ENCODE measurements around the gene IGSF21. TPM values are rescaled to one million over a fixed set of nuclear protein-coding genes. Genes with fewer than 3 reads are reported as not detected.

Gene IGSF21
- total and polyA plus RNA-seq, 4 donors, result 0.31 to 1.5 (median 0.88) TPM

GRCh38 chr1:18192182-18192581 lies 84.6 kb downstream of the IGSF21 start:
- H3K4me3 ChIP-seq (ENCODE audit: low read depth in 1 of 3, low read length in 3 of 3), result no peak overlapping the region
- H3K36me3 ChIP-seq (ENCODE audit: control insufficient read depth in 4 of 4, insufficient read depth in 3 of 4, low read depth in 1 of 4, low read length in 3 of 4), result no peaks in the 10 kb centered on the region
- no peaks in the 10 kb centered on the region for H3K9me3 ChIP-seq (ENCODE audit: control insufficient read depth in 4 of 4, low read length in 3 of 4)
- DNase-seq (ENCODE audit: low spot score), result no peak
- TF ChIP-seq HNF4A (conservative IDR thresholded peaks at IDR 0.05), result no peak
- TF ChIP-seq FOXA2 (IDR thresholded peaks at IDR 0.05), result no peak
- no peak for TF ChIP-seq JUND (IDR thresholded peaks at IDR 0.05)
- TF ChIP-seq EGR1 (IDR thresholded peaks at IDR 0.05; ENCODE audit: low read depth in 2 of 2), result no peak
- TF ChIP-seq ZBTB33 (IDR thresholded peaks at IDR 0.05), result no peak
- no peak for TF ChIP-seq TAF1 (conservative IDR thresholded peaks at IDR 0.05)
- TF ChIP-seq HNF4G (IDR thresholded peaks at IDR 0.05), result no peak
- no peak for TF ChIP-seq SP1 (IDR thresholded peaks at IDR 0.05)
- no peak for TF ChIP-seq MAX (IDR thresholded peaks at IDR 0.05)
- TF ChIP-seq NR2F2 (IDR thresholded peaks at IDR 0.05), result no peak
- TF ChIP-seq ATF3 (IDR thresholded peaks at IDR 0.05), result no peak
- TF ChIP-seq REST (IDR thresholded peaks at IDR 0.05), result no peak
- TF ChIP-seq GABPA (IDR thresholded peaks at IDR 0.05 in 1 of 2, conservative IDR thresholded peaks at IDR 0.05 in 1 of 2), result no peak
- no peak for TF ChIP-seq YY1 (IDR thresholded peaks at IDR 0.05)
- TF ChIP-seq RAD21 (IDR thresholded peaks at IDR 0.05), result no peak
- no peak for TF ChIP-seq CTCF (IDR thresholded peaks at IDR 0.05; ENCODE audit: low read depth, low read length, missing input control)
- H3K27me3 ChIP-seq (ENCODE audit: control insufficient read depth in 4 of 4, insufficient read depth in 4 of 4, low read length in 3 of 4), result peaks cover 0 to 4% (median under 1%) of the 10 kb centered on the region in 4 donors
- peaks cover 0 to 4% (median 0%) of the 10 kb centered on the region in 4 donors for H3K4me1 ChIP-seq (ENCODE audit: control insufficient read depth in 4 of 4, insufficient read depth in 4 of 4, low read length in 3 of 4)
- H3K9ac ChIP-seq (ENCODE audit: low read depth in 1 of 2, low read length in 2 of 2), result no peak overlapping the region
- WGBS, result 50% methylated on average over 4 of the region's 4 CpGs
- no peak overlapping the region for H3K27ac ChIP-seq (ENCODE audit: low read depth in 1 of 2, low read length in 2 of 2)

GRCh38 chr1:18192974-18193373 lies 85.4 kb downstream of the IGSF21 start:
- Histone ChIP-seq H3K27ac (ENCODE audit: low read depth in 1 of 2, low read length in 2 of 2) (no peak overlapping the region), H3K4me3 (ENCODE audit: low read depth in 1 of 3, low read length in 3 of 3) (no peak overlapping the region), H3K4me1 (ENCODE audit: control insufficient read depth in 4 of 4, insufficient read depth in 4 of 4, low read length in 3 of 4) (peaks cover 0 to 4% (median 0%) of the 10 kb centered on the region in 4 donors), H3K27me3 (ENCODE audit: control insufficient read depth in 4 of 4, insufficient read depth in 4 of 4, low read length in 3 of 4) (peaks cover 0 to 8% (median under 1%) of the 10 kb centered on the region in 4 donors), H3K9me3 (ENCODE audit: control insufficient read depth in 4 of 4, low read length in 3 of 4) (no peaks in the 10 kb centered on the region), H3K9ac (ENCODE audit: low read depth in 1 of 2, low read length in 2 of 2) (no peak overlapping the region), H3K36me3 (ENCODE audit: control insufficient read depth in 4 of 4, insufficient read depth in 3 of 4, low read depth in 1 of 4, low read length in 3 of 4) (no peaks in the 10 kb centered on the region)
- DNase-seq (ENCODE audit: low spot score), result no peak
- 93% methylated on average over 2 of the region's 2 CpGs for WGBS
- no peak for TF ChIP-seq TAF1 (conservative IDR thresholded peaks at IDR 0.05)

Measured in liver (tissue), 9 donors.